HL-60 (cell line): ENCODE results near the gene NFYA.

Experiments used
- POLR2AphosphoS5 ChIP-seq: IDR thresholded peaks from 2 replicates; pipeline ENCODE4 v1.6.1; 2012; ENCODE audit warnings: low read depth
- TF ChIP-seq, protein P1 (sequence below): IDR thresholded peaks from one replicate; pipeline ENCODE4 v1.5.1; 2011; ENCODE audit warnings: low read length, control low read depth, inconsistent platforms; ENCODE audit not compliant: insufficient read depth
- TF ChIP-seq, protein P2 (sequence below): IDR thresholded peaks from 2 replicates; pipeline ENCODE4 v1.6.1; 2012; ENCODE audit warnings: low read depth; ENCODE audit not compliant: insufficient replicate concordance

DNA sequence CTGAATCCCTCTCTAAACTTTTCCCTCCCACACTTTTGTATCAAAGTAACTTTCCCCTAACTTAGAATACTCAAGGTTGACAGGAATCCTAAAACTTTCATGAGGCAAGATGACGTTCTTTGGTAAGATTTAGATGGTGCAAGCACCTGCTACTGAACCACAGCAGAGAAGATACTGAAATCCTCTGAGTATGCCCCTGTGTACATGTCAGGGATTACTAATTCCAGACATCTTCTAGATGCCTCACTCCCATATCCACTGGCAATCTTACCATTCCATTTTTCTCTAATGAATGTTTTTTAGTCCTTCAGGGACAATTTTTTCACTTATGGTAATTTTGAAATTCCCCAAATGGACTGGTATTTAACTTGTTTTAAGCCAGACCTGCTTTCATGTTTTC, 10.7 kb upstream of the NFYA start:
- TF ChIP-seq, protein P1, sequence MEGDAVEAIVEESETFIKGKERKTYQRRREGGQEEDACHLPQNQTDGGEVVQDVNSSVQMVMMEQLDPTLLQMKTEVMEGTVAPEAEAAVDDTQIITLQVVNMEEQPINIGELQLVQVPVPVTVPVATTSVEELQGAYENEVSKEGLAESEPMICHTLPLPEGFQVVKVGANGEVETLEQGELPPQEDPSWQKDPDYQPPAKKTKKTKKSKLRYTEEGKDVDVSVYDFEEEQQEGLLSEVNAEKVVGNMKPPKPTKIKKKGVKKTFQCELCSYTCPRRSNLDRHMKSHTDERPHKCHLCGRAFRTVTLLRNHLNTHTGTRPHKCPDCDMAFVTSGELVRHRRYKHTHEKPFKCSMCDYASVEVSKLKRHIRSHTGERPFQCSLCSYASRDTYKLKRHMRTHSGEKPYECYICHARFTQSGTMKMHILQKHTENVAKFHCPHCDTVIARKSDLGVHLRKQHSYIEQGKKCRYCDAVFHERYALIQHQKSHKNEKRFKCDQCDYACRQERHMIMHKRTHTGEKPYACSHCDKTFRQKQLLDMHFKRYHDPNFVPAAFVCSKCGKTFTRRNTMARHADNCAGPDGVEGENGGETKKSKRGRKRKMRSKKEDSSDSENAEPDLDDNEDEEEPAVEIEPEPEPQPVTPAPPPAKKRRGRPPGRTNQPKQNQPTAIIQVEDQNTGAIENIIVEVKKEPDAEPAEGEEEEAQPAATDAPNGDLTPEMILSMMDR, result no peak
- TF ChIP-seq POLR2AphosphoS5, result no peak
- TF ChIP-seq, protein P2, sequence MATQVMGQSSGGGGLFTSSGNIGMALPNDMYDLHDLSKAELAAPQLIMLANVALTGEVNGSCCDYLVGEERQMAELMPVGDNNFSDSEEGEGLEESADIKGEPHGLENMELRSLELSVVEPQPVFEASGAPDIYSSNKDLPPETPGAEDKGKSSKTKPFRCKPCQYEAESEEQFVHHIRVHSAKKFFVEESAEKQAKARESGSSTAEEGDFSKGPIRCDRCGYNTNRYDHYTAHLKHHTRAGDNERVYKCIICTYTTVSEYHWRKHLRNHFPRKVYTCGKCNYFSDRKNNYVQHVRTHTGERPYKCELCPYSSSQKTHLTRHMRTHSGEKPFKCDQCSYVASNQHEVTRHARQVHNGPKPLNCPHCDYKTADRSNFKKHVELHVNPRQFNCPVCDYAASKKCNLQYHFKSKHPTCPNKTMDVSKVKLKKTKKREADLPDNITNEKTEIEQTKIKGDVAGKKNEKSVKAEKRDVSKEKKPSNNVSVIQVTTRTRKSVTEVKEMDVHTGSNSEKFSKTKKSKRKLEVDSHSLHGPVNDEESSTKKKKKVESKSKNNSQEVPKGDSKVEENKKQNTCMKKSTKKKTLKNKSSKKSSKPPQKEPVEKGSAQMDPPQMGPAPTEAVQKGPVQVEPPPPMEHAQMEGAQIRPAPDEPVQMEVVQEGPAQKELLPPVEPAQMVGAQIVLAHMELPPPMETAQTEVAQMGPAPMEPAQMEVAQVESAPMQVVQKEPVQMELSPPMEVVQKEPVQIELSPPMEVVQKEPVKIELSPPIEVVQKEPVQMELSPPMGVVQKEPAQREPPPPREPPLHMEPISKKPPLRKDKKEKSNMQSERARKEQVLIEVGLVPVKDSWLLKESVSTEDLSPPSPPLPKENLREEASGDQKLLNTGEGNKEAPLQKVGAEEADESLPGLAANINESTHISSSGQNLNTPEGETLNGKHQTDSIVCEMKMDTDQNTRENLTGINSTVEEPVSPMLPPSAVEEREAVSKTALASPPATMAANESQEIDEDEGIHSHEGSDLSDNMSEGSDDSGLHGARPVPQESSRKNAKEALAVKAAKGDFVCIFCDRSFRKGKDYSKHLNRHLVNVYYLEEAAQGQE, result no peak
